GM12864 (cell line): ENCODE measurements around the gene YPEL2.

ENCODE experiments used
- DNase-seq: peaks from one replicate; pipeline ENCODE4 v3.0.0-alpha.2; 2011; ENCODE audit warnings: low read depth
- H3K4me3 ChIP-seq: 2 replicates; pipeline ENCODE4 v1.5.1; 2011; ENCODE audit warnings: mild to moderate bottlenecking, low read depth, low read length, control low read depth
- TF ChIP-seq, protein P1 (sequence below): IDR thresholded peaks from 2 replicates; pipeline ENCODE4 v1.5.1; 2011; ENCODE audit warnings: low read depth, mild to moderate bottlenecking, moderate library complexity, low read length, control low read depth, inconsistent platforms; ENCODE audit errors: missing control alignments

Gene YPEL2

DNA sequence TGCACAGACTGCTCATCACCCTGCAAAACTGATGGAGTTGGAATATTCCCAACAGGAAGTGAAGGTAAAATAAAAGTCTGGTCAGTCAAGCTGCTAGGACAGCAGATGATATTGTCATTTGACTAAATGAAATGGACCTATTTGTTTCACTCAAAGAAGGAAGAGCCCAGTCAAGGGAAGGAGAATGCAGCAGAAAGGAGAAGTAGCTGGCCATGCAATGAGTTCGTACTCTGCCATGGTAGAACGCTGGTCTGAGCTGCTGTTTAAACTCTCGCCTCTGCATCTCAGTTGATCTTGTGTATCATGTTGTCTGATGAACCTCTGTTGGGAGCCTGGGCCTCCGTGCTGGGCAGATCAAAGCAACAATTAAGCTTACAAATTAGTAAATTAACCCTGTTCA lies 15.6 kb upstream of the YPEL2 start:
- H3K4me3 ChIP-seq: no peak overlapping the region
- no peak for DNase-seq
- TF ChIP-seq, protein P1, sequence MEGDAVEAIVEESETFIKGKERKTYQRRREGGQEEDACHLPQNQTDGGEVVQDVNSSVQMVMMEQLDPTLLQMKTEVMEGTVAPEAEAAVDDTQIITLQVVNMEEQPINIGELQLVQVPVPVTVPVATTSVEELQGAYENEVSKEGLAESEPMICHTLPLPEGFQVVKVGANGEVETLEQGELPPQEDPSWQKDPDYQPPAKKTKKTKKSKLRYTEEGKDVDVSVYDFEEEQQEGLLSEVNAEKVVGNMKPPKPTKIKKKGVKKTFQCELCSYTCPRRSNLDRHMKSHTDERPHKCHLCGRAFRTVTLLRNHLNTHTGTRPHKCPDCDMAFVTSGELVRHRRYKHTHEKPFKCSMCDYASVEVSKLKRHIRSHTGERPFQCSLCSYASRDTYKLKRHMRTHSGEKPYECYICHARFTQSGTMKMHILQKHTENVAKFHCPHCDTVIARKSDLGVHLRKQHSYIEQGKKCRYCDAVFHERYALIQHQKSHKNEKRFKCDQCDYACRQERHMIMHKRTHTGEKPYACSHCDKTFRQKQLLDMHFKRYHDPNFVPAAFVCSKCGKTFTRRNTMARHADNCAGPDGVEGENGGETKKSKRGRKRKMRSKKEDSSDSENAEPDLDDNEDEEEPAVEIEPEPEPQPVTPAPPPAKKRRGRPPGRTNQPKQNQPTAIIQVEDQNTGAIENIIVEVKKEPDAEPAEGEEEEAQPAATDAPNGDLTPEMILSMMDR: no peak

DNA sequence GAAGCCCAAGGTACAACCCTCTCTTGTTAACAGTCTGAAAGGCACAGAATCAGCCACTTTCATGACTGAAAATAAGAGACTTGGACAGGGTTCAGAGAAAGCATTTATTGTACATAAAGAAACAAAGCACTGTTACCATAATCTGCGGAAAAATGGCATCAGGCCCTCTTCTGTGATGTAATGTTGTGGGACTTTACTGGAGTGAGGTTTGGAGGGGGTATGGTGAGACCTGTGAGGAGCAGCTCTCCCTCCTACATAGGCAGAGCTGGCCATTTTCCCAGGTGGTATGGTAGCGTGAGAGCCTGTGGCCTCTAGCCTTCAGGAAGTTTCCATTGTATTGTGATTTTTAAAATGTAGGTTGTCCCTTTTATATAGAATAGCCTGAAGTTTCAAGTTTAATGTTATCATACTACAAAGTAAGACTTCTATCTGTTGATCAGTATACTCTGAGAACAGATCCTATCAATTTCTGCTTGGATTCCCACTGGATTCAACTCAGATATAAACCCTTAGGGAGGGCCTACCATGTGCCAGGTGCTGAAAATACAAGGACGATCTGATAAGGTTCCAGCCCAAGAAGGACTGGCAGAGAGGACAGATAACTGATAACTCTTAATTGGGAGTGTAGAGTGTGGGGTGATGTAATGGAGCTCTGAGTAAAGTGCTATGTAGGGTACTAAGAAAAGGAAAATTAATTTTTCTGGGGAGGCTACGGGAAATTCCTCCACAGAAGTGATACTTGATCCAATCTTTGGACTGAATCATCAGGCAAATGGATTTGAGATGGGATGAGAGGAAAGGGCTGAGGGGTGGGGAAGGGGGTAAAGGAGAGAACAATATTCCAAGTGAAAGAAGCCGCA lies 4.1 kb upstream of the YPEL2 start:
- TF ChIP-seq, protein P1: no peak
- no peak for DNase-seq
- H3K4me3 ChIP-seq: no peak overlapping the region

GRCh38 chr17:59327981-59328290 lies 3.5 kb upstream of the YPEL2 start:
- no peak for DNase-seq
- TF ChIP-seq, protein P1: no peak

GRCh38 chr17:59328601-59329000 lies 2.9 kb upstream of the YPEL2 start:
- TF ChIP-seq, protein P1: no peak
- H3K4me3 ChIP-seq: no peak overlapping the region
- DNase-seq: no peak

More at GRCh38 chr17:59327981-59328290, 3.5 kb upstream of the YPEL2 start:
- H3K4me3 ChIP-seq: no peak overlapping the region

GRCh38 chr17:59329176-59330052 lies 2.0 kb upstream of the YPEL2 start:
- H3K4me3 ChIP-seq: no peak overlapping the region
- peak; percentile 35 for DNase-seq
- TF ChIP-seq, protein P1: peak; percentile 84

DNA sequence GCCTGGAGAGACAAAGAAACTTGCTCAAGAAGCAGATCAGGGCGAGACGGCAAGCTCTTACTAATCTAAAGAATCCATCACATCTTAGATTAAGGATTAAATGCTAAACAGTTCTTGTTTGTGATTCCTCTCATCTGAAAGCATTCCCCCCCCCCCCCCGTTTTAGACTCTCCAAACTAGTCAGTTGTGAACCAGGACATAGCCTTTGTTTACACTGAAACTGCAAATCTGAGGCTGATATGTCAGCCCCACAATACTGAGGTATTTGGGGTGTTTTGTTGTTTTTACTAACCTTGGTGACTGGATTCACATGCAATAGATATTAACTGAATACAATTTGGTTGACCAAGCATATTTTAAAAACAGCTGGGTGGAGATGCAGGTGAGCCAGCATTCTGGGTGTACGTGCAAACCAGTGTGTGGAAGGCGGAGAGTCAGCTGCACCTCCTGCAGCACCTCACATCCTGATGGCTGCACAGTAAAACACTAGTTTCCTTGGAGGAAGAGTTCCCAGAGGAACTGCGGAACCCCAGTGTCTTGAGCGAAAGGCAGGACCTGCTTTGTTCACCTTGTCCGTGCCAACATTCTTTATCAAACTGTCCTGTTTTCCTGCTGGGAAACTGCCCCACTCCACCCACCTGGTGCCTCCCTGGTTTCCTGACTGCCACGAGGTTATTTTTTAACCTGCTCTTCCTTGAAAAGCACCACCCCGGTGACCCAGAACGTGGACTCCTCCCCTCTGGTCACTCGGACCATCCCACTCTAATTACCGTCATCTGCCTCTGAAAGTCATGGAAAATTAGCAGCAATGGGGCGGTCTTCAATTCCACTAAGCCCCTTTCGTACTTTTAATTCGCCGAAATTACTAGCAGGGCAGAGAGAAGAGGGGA lies 1.2 kb upstream of the YPEL2 start:
- H3K4me3 ChIP-seq: no peak overlapping the region
- no peak for DNase-seq
- TF ChIP-seq, protein P1: no peak
